ENCODE measurements around the gene RNASE3. TPM values are rescaled to one million over a fixed set of nuclear protein-coding genes. Genes with fewer than 3 reads are reported as not detected.
"Not testable (repeated sequence)": the region's sequence is repeated elsewhere in the genome, so short reads cannot be mapped to it uniquely, and the experiment has no call there.

Gene RNASE3
- total and polyA plus RNA-seq, 2 donors (not counting 3 experiments of a cell fraction or from before 2014, with no cell fraction given) = not detected

GRCh38 chr14:20888411-20888810 is 2.8 kb upstream of the RNASE3 start:
- DNase-seq (ENCODE audit: low read depth, low spot score); H4K20me1 ChIP-seq (replicated peaks; ENCODE audit: control insufficient read depth, extremely low read depth, insufficient read depth, low read length); intact Hi-C loops (cut with micrococcal nuclease); H3K79me2 ChIP-seq (ENCODE audit: control insufficient read depth, insufficient read depth, low read length); FAIRE-seq; dilution Hi-C loops (cut with MboI; ENCODE audit: extremely low pct_ligation_motif_present, low sequenced_read_pairs); H3K4me1 ChIP-seq (ENCODE audit: control insufficient read depth, extremely low read depth, insufficient read depth, low read length); H3K4me2 ChIP-seq (ENCODE audit: insufficient read depth, low read length); H3K9me1 ChIP-seq (replicated peaks; ENCODE audit: control insufficient read depth, extremely low read depth, insufficient read depth, low read length); H3K27me3 ChIP-seq (ENCODE audit: control insufficient read depth in 2 of 2, insufficient read depth in 2 of 2, low read length in 2 of 2); H2AFZ ChIP-seq (ENCODE audit: low read depth, low read length); BruUV-seq (replicated peaks); H3K4me3 ChIP-seq (replicated peaks in 1 of 3; ENCODE audit: insufficient read depth in 1 of 3, low read depth in 1 of 3, low read length in 3 of 3); CTCF ChIA-PET; H3K27ac ChIP-seq (ENCODE audit: insufficient read depth, low read depth, low read length); H3K9me3 ChIP-seq (replicated peaks; ENCODE audit: control insufficient read depth, insufficient read depth, low read length); POLR2A ChIA-PET; H3K36me3 ChIP-seq (ENCODE audit: control insufficient read depth in 2 of 2, extremely low read depth in 1 of 2, insufficient read depth in 2 of 2, low read length in 2 of 2); H3K9ac ChIP-seq (replicated peaks; ENCODE audit: extremely low read depth, insufficient read depth, low read length): not testable (repeated sequence)

- POLR2A ChIA-PET; H3K9ac ChIP-seq (replicated peaks; ENCODE audit: extremely low read depth, insufficient read depth, low read length); H3K79me2 ChIP-seq (ENCODE audit: control insufficient read depth, insufficient read depth, low read length); intact Hi-C loops (cut with micrococcal nuclease); dilution Hi-C loops (cut with MboI; ENCODE audit: extremely low pct_ligation_motif_present, low sequenced_read_pairs); H3K9me3 ChIP-seq (replicated peaks; ENCODE audit: control insufficient read depth, insufficient read depth, low read length); H3K4me1 ChIP-seq (ENCODE audit: control insufficient read depth, extremely low read depth, insufficient read depth, low read length); H3K4me2 ChIP-seq (ENCODE audit: insufficient read depth, low read length); FAIRE-seq; H3K27ac ChIP-seq (ENCODE audit: insufficient read depth, low read depth, low read length); H3K9me1 ChIP-seq (replicated peaks; ENCODE audit: control insufficient read depth, extremely low read depth, insufficient read depth, low read length); BruUV-seq (replicated peaks); DNase-seq (ENCODE audit: low read depth, low spot score); H2AFZ ChIP-seq (ENCODE audit: low read depth, low read length); H3K4me3 ChIP-seq (replicated peaks in 1 of 3; ENCODE audit: insufficient read depth in 1 of 3, low read depth in 1 of 3, low read length in 3 of 3); H3K27me3 ChIP-seq (ENCODE audit: control insufficient read depth in 2 of 2, insufficient read depth in 2 of 2, low read length in 2 of 2); CTCF ChIA-PET; H3K36me3 ChIP-seq (ENCODE audit: control insufficient read depth in 2 of 2, extremely low read depth in 1 of 2, insufficient read depth in 2 of 2, low read length in 2 of 2); H4K20me1 ChIP-seq (replicated peaks; ENCODE audit: control insufficient read depth, extremely low read depth, insufficient read depth, low read length): not testable (repeated sequence)
Observed at GRCh38 chr14:20895322-20895721, 4.1 kb downstream of the RNASE3 start.
